22Rv1 (cell line): ENCODE measurements around the gene HABP2.

Experiments
- H3K27ac ChIP-seq: fragments of 450-650 bp; 2 replicates; pipeline ENCODE4 v1.5.1; 2017
- ZFX ChIP-seq: fragments of 450-650 bp; IDR thresholded peaks from 2 replicates; pipeline ENCODE4 v1.6.1; 2017; ENCODE audit warnings: antibody characterized with exemption, borderline replicate concordance
- TF ChIP-seq, protein P1 (sequence below): fragments of 450-650 bp; IDR thresholded peaks from 2 replicates; pipeline ENCODE4 v1.5.1; 2017; ENCODE audit warnings: mild to moderate bottlenecking

The HABP2 gene

DNA sequence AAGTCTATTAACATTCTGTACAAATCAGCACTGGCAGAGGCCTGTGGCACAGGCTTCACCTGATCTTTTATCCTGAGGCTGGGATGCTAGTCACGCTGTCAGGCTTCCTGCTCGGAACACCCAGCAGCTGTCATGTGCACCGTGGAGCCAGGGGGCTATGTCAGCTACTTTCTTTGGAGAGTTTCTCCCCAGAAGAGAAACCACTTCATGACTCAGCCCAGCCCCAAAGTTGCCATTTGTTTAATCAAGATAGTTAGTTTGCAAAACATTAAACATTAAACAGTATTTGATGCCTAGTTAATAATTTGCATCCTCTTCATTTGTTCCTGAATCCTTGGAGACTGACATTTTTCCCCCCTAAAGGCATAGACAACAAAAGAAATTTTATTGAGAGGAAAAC lies at the start of gene HABP2:
HABP2 (plus strand) TSS at position 353 of the 400 bp plus-strand sequence. CDS start 69 bp downstream, outside the sequence.
- peak within 1 kb of the TSS; percentile 89 for H3K27ac ChIP-seq
- no peak for TF ChIP-seq ZFX
- TF ChIP-seq, protein P1, sequence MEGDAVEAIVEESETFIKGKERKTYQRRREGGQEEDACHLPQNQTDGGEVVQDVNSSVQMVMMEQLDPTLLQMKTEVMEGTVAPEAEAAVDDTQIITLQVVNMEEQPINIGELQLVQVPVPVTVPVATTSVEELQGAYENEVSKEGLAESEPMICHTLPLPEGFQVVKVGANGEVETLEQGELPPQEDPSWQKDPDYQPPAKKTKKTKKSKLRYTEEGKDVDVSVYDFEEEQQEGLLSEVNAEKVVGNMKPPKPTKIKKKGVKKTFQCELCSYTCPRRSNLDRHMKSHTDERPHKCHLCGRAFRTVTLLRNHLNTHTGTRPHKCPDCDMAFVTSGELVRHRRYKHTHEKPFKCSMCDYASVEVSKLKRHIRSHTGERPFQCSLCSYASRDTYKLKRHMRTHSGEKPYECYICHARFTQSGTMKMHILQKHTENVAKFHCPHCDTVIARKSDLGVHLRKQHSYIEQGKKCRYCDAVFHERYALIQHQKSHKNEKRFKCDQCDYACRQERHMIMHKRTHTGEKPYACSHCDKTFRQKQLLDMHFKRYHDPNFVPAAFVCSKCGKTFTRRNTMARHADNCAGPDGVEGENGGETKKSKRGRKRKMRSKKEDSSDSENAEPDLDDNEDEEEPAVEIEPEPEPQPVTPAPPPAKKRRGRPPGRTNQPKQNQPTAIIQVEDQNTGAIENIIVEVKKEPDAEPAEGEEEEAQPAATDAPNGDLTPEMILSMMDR, result no peak

DNA sequence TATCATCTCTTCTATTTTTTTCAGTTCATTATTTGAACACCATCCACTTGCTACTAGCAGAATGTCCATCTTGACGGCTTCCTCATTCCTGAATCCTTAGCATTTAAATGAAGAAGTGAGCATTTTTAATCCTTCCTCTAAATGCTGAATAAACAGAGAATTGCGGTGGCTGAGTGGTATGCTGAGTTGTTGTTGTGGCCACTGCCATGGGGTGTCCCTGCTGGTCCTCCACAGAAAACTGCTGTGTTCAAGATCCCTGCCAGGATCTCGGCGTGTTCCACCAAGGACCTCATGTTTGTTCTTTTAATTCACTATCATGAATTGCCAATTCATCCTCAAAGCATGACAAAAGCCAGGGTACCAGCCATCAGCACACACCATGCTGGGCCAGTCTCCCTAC lies 48.9 kb upstream of the HABP2 start:
- no peak for TF ChIP-seq ZFX
- TF ChIP-seq, protein P1, result no peak
- no peak overlapping the region for H3K27ac ChIP-seq

DNA sequence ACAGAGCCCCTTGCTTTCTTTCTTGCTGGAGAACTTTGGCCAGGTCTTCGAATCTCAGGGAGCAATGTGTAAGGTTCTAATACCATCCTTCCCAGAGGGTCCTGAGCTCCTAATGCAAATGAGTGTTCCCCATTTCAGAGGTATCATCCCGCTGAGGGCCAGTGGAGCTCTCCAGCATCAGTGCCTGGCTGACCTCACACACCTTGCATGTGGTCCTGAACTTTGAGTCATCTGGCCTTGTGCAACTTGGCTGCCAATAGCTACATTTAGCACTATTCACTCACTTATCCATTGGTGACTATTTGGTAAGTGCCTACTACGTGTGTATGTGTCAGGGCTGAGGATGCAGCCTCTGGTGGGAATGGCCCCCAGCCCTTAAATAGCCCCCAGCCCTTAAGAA lies 48.4 kb upstream of the HABP2 start:
- no peak overlapping the region for H3K27ac ChIP-seq
- no peak for TF ChIP-seq ZFX
- TF ChIP-seq, protein P1, result no peak

DNA sequence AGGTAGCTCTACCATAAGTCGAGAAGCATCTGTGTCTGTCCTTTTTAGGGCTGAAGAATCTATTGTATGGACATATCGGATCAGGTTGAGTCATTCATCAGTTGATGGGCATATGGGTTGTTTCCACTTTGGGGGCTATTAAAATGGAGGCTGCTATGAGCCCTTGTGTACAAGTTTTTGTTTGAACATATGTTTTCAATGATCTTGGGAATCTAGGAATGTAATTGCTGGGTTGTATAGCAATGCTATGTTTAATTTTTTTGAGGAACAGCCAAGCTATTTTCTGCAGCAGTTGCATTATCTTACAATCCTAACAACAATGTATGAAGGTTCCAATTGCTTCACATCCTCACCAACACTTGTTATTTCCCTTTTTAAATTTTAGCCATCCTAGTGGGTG lies 46.4 kb upstream of the HABP2 start:
- TF ChIP-seq ZFX, result no peak
- TF ChIP-seq, protein P1, result no peak
- H3K27ac ChIP-seq, result no peak overlapping the region

DNA sequence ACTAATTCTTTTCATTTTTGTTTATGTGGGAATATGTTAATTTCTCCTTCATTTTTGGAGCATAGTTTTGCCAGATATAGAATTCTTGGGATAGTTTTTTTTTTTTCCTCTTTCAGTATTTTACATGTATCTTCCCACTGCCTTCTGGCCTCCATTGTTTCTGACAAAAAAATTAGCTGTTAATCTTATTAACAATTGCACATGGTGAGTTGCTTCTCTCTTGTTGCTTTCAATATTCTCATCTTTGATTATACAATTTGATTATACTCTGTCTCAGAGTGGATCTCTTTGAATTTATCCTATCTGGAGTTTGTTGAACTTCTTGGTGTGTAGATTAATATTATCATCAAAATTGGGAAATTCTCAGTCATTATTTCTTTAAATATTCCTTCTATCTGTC lies 41.4 kb upstream of the HABP2 start:
- no peak overlapping the region for H3K27ac ChIP-seq
- TF ChIP-seq, protein P1, result no peak
- no peak for TF ChIP-seq ZFX

DNA sequence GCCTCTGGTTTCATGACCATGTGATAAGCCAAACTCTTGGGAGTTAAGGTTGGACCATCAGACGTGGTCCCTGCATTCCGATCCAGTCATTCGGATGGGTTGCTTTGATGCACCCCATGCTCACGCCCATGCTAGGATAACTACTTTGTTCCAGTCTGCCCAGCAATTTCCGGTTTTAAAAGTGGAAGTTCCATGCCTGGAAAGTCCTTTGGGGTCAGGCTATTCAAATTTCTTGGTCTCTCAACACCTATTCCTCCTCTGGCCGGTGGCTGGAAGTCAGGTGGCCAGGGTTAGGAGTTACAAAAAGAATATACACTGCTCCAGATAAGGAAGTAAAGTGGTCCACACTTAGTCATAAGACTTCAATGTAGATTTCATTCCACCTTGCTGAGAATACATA lies 37.7 kb upstream of the HABP2 start:
- TF ChIP-seq, protein P1, result no peak
- no peak for TF ChIP-seq ZFX
- no peak overlapping the region for H3K27ac ChIP-seq

DNA sequence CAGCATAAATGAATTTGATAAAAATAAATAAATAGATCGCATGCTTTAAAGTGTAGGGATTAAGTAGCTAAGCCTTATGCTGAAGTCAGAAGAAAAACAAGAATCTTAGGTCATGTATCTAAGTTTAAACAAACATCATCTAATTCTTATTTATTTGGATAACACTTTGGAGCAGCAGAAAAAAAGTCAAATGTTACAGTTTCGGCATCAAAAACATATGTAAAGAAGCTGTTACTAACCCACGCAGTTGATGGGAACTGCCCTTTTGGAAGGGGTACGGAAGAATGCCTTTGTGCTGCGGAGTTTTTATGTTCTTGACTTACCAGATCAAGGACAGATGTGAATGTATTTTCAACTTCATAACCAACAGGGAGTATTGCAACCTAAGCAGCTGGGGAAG lies 37.3 kb upstream of the HABP2 start:
- TF ChIP-seq, protein P1, result no peak
- TF ChIP-seq ZFX, result no peak
- H3K27ac ChIP-seq, result no peak overlapping the region
